ENCODE measurements around the gene FBXW4.
A peak's percentile ranks its signal among the peaks of the same experiment; 100 is the strongest.

FBXW4 gene

GRCh38 chr10:101570428-101571270, 124.3 kb downstream of the FBXW4 start:
- TF ChIP-seq CTCF (conservative IDR thresholded peaks at IDR 0.05; ENCODE audit: control insufficient read depth, insufficient read depth, low read depth, low read length) = no peak
- peak overlapping the region; percentile 62 for H3K4me3 ChIP-seq (ENCODE audit: control insufficient read depth, low read depth, low read length)
- DNase-seq (ENCODE audit: low read depth) = no peak

GRCh38 chr10:101569622-101570427, 125.1 kb downstream of the FBXW4 start:
- H3K4me3 ChIP-seq (ENCODE audit: control insufficient read depth, low read depth, low read length) = peak overlapping the region; percentile 62
- peak; percentile 53 for DNase-seq (ENCODE audit: low read depth)
- peak; percentile 41 for TF ChIP-seq CTCF (conservative IDR thresholded peaks at IDR 0.05; ENCODE audit: control insufficient read depth, insufficient read depth, low read depth, low read length)

GRCh38 chr10:101569323-101569621, 125.7 kb downstream of the FBXW4 start:
- DNase-seq (ENCODE audit: low read depth) = no peak
- no peak for TF ChIP-seq CTCF (conservative IDR thresholded peaks at IDR 0.05; ENCODE audit: control insufficient read depth, insufficient read depth, low read depth, low read length)
- H3K4me3 ChIP-seq (ENCODE audit: control insufficient read depth, low read depth, low read length) = no peak overlapping the region

- no peak for DNase-seq (ENCODE audit: low read depth)
These were observed 126.8 kb downstream of the FBXW4 start for GRCh38 chr10:101568054-101568745.

GRCh38 chr10:101567165-101568006, 127.6 kb downstream of the FBXW4 start:
- DNase-seq (ENCODE audit: low read depth) = no peak
- no peak overlapping the region for H3K4me3 ChIP-seq (ENCODE audit: control insufficient read depth, low read depth, low read length)
- no peak for TF ChIP-seq CTCF (conservative IDR thresholded peaks at IDR 0.05; ENCODE audit: control insufficient read depth, insufficient read depth, low read depth, low read length)

More at GRCh38 chr10:101568054-101568745, 126.8 kb downstream of the FBXW4 start:
- H3K4me3 ChIP-seq (ENCODE audit: control insufficient read depth, low read depth, low read length) = no peak overlapping the region
- TF ChIP-seq CTCF (conservative IDR thresholded peaks at IDR 0.05; ENCODE audit: control insufficient read depth, insufficient read depth, low read depth, low read length) = no peak

All from fibroblast of mammary gland (primary cell).